Superior temporal gyrus (tissue), 1 donor: ENCODE data around the gene PTCD1.
A peak's percentile ranks its signal among the peaks of the same experiment; 100 is the strongest.

Experiments used
- DNase-seq: peaks from one replicate; pipeline ENCODE4 v3.0.0-alpha.2; 2016; ENCODE audit errors: extremely low spot score

The PTCD1 gene

GRCh38 chr7:99438573-99439480 lies at the start of gene PTCD1, which contains the start of gene CPSF4:
TSS of gene PTCD1 (minus strand) at chr7:99438798. CDS start at chr7:99435242, 3,556 bp downstream.
TSS of gene CPSF4 (plus strand) at chr7:99438943. CDS start at chr7:99439083, 140 bp downstream.
- DNase-seq, result peak; percentile 95

GRCh38 chr7:99485094-99485493 lies 46.5 kb upstream of the PTCD1 start:
- peak; percentile 1 for DNase-seq

- no peak for DNase-seq
Measured at GRCh38 chr7:99478464-99479440, 40.2 kb upstream of the PTCD1 start.

GRCh38 chr7:99476107-99476506 lies 37.5 kb upstream of the PTCD1 start:
- DNase-seq, result no peak

GRCh38 chr7:99473315-99473596 lies 34.7 kb upstream of the PTCD1 start:
- DNase-seq, result peak; percentile 44

- peak; percentile 97 for DNase-seq
Measured at GRCh38 chr7:99472561-99473314, 34.1 kb upstream of the PTCD1 start, which contains the start of gene ZNF789. TSS of gene ZNF789 (plus strand) at chr7:99472890. CDS start at chr7:99476457, 3,567 bp downstream.

GRCh38 chr7:99469381-99470065 lies 30.9 kb upstream of the PTCD1 start:
- DNase-seq, result no peak

- DNase-seq, result no peak
Measured at GRCh38 chr7:99468336-99468918, 29.8 kb upstream of the PTCD1 start.

- no peak for DNase-seq
Measured at GRCh38 chr7:99465421-99465768, 26.8 kb upstream of the PTCD1 start.

GRCh38 chr7:99461221-99461620 lies 22.6 kb upstream of the PTCD1 start:
- no peak for DNase-seq

- DNase-seq, result no peak
Measured at GRCh38 chr7:99460651-99461050, 22.1 kb upstream of the PTCD1 start.

- no peak for DNase-seq
Measured at GRCh38 chr7:99459087-99459486, 20.5 kb upstream of the PTCD1 start.

- no peak for DNase-seq
Measured at GRCh38 chr7:99457650-99458493, 19.3 kb upstream of the PTCD1 start.

GRCh38 chr7:99457050-99457649 lies 18.6 kb upstream of the PTCD1 start:
- DNase-seq, result no peak

GRCh38 chr7:99456288-99456687 lies 17.7 kb upstream of the PTCD1 start:
- DNase-seq, result no peak

- DNase-seq, result no peak
Measured at GRCh38 chr7:99455874-99456273, 17.3 kb upstream of the PTCD1 start.

- DNase-seq, result no peak
Measured at GRCh38 chr7:99453105-99453504, 14.5 kb upstream of the PTCD1 start.

GRCh38 chr7:99452541-99452940 lies 13.9 kb upstream of the PTCD1 start:
- DNase-seq, result no peak

GRCh38 chr7:99451936-99452335 lies 13.3 kb upstream of the PTCD1 start:
- no peak for DNase-seq
